ENCODE results near the gene OTOS. TPM values are rescaled to one million over a fixed set of nuclear protein-coding genes. Genes with fewer than 3 reads are reported as not detected.

Gene OTOS
- total RNA-seq, 1 donor from 2014 or later: not detected

DNA sequence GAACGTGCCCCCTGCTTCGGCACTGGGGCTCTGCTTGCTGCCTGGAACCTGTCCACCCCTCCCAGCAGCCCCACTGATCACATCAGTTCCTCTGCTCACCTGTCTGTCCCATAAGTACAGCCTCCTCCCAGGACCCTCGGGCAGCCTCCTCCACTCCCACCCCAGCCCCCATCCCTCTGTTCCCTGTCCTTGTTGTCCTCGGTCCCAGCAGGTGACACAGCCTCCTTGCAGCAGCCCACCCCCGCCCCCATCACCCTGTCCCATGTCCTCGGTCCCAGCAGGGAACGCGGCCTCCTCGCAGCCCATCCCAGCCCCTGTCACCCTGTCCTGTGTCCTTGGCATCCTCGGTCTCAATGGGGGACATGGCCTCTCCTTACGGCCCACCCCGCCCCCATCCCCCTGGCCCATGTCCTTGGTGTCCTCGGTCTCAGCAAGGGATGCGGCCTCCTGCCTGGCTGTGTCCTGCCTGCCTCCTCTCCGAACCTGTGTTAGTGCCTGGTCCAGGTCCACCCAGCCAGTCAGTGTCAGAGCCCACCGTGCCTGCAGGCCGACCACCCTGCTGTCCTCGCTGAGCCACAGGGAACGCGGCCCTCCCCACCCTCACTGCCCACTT is 4.3 kb upstream of the OTOS start:
- Histone ChIP-seq H3K4me3 (no peak overlapping the region), H3K27ac (no peak overlapping the region), H3K36me3 (no peaks in the 10 kb centered on the region), H3K9me3 (no peaks in the 10 kb centered on the region), H3K4me1 (no peaks in the 10 kb centered on the region), H3K27me3 (peaks cover 7% of the 10 kb centered on the region)
- DNase-seq: no peak
- TF ChIP-seq, protein P1, sequence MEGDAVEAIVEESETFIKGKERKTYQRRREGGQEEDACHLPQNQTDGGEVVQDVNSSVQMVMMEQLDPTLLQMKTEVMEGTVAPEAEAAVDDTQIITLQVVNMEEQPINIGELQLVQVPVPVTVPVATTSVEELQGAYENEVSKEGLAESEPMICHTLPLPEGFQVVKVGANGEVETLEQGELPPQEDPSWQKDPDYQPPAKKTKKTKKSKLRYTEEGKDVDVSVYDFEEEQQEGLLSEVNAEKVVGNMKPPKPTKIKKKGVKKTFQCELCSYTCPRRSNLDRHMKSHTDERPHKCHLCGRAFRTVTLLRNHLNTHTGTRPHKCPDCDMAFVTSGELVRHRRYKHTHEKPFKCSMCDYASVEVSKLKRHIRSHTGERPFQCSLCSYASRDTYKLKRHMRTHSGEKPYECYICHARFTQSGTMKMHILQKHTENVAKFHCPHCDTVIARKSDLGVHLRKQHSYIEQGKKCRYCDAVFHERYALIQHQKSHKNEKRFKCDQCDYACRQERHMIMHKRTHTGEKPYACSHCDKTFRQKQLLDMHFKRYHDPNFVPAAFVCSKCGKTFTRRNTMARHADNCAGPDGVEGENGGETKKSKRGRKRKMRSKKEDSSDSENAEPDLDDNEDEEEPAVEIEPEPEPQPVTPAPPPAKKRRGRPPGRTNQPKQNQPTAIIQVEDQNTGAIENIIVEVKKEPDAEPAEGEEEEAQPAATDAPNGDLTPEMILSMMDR (IDR thresholded peaks at IDR 0.05): no peak
- no peak for ATAC-seq
- intact Hi-C loops (cut with DNase I): loop anchor here (5.0 kb wide), 1 partner anchor 87 kb away; no protein-coding TSS in a partner anchor

DNA sequence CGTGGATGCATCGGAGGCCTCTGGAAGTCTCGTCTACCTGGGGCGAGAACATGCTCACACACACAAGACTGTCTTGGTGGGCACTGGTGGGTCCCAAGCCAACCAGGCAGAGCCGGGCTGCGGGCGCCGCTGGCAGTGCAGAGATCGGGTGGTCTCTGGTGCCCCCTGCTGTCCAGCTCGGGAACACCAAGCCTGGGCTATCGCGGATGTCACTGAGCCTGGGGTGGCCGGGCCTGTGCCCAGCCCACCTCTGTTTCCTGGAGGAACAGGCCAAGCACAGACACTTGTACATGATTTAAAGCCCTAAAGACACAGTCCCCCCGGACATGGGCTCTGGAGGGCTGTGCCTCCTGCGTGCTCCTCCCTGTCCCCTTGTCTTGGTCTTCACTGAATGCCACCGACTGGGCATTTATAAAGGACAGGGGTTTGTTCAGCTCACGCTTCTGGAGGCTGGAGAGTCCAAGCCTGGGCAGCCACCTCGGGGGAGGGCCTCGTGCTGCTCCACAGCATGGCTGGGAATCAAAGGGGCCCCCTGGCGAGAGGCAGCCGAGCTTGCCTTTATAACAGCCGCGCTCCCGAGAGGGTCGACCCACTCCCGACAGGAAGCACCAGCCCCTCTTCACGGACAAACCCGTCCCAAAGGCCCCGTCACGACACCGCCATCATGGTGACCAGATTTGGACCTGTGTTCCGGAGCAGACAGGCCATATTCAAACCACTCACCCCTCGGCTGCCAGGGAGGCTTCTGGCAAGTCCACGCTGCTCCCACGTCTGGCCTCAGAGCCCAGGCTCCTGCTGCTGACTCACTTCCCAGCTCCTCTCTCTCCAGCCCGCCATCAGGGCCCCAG is 3.6 kb upstream of the OTOS start:
- intact Hi-C loops (cut with DNase I): no loop called here
- no peaks in the 10 kb centered on the region for H3K4me1 ChIP-seq
- ATAC-seq (peak; percentile 90), DNase-seq (peak; percentile 83)
- no peak overlapping the region for H3K4me3 ChIP-seq
- TF ChIP-seq, protein P1 (IDR thresholded peaks at IDR 0.05): peak; percentile 96
- H3K27ac ChIP-seq: no peak overlapping the region
- peaks cover under 1% of the 10 kb centered on the region for H3K27me3 ChIP-seq
- no peaks in the 10 kb centered on the region for H3K9me3 ChIP-seq
- H3K36me3 ChIP-seq: no peaks in the 10 kb centered on the region

DNA sequence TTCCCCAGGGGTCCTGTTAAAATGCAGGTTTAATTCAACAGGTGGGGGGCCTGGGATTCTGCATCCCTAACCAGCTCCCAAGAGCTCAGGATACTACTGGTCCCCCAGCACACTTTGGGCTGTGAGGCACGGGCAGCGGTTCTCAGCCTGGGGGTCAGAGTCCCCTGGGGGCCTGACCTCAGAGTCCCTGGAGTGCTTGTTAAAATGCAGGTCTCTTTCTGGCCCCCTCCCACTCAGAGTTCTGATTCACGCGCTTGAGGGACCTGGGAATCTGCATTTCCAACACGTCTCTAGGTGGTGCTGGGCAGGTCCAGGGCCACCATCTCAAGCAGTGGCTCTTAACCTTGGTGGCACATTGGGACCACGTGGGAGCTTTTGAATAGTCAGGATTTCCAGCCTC is 2.8 kb upstream of the OTOS start:
- H3K4me1 ChIP-seq: no peaks in the 10 kb centered on the region
- intact Hi-C loops (cut with DNase I): no loop called here
- no peak overlapping the region for H3K4me3 ChIP-seq
- no peak overlapping the region for H3K27ac ChIP-seq
- DNase-seq (no peak), ATAC-seq (no peak)
- H3K9me3 ChIP-seq: no peaks in the 10 kb centered on the region
- TF ChIP-seq, protein P1 (IDR thresholded peaks at IDR 0.05): no peak
- H3K27me3 ChIP-seq: no peaks in the 10 kb centered on the region
- no peaks in the 10 kb centered on the region for H3K36me3 ChIP-seq

DNA sequence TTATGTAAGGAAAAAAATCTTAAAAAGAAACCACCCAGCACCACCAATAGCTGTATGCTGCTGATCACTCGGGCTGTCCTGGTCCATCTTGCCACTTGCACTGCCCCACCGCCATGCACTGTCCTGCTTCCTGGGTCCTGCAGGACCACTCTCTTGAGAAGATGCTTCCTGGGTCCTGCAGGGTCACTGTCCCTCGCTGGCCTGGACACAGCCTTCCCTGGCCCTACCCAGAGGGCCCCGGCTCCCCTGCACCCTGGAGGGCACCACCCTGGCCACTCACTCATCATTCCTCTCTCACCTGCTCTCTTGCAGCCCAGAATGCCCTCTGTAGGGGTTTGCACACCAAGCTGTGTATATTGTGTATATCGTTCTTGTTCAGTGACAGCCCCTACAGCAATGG is 2.4 kb upstream of the OTOS start:
- Histone ChIP-seq H3K9me3 (no peaks in the 10 kb centered on the region), H3K4me1 (no peaks in the 10 kb centered on the region), H3K4me3 (no peak overlapping the region), H3K27ac (no peak overlapping the region), H3K27me3 (no peaks in the 10 kb centered on the region), H3K36me3 (no peaks in the 10 kb centered on the region)
- TF ChIP-seq, protein P1 (IDR thresholded peaks at IDR 0.05): no peak
- ATAC-seq (no peak), DNase-seq (no peak)
- intact Hi-C loops (cut with DNase I): no loop called here

DNA sequence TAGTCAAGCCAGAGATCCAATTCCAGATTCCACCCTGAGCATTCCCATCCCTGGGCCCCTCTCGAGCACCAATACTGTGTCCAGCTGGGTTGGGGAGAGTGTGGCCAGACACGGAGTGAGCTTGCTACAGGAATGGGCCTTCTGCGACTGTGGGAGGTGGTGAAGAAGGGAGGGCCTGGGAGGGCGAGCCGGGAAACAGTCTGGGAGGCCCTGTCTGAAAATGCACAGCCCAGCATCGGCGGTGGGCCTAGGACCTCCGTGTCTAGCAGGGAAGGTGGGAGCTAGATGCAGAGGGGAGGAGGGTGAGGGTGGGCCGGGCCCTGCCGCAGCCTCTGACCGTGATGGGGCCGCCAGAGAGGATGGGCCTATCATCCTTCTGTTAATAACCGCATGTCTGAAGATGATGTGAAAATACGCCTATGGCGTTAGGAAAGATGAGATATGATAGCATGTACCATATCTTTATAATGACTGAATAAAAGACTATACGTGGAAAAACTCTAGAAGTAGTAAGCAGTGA is 1.9 kb upstream of the OTOS start:
- ATAC-seq: no peak
- H3K36me3 ChIP-seq: no peaks in the 10 kb centered on the region
- intact Hi-C loops (cut with DNase I): no loop called here
- H3K27me3 ChIP-seq: no peaks in the 10 kb centered on the region
- H3K4me3 ChIP-seq: no peak overlapping the region
- TF ChIP-seq, protein P1 (IDR thresholded peaks at IDR 0.05): no peak
- no peaks in the 10 kb centered on the region for H3K9me3 ChIP-seq
- no peaks in the 10 kb centered on the region for H3K4me1 ChIP-seq
- DNase-seq: peak; percentile 53
- no peak overlapping the region for H3K27ac ChIP-seq
